ENCODE data around the gene GCN1.

GRCh38 chr12:120215357-120215735 lies 20.8 kb upstream of the GCN1 start:
- TF ChIP-seq, protein P1, sequence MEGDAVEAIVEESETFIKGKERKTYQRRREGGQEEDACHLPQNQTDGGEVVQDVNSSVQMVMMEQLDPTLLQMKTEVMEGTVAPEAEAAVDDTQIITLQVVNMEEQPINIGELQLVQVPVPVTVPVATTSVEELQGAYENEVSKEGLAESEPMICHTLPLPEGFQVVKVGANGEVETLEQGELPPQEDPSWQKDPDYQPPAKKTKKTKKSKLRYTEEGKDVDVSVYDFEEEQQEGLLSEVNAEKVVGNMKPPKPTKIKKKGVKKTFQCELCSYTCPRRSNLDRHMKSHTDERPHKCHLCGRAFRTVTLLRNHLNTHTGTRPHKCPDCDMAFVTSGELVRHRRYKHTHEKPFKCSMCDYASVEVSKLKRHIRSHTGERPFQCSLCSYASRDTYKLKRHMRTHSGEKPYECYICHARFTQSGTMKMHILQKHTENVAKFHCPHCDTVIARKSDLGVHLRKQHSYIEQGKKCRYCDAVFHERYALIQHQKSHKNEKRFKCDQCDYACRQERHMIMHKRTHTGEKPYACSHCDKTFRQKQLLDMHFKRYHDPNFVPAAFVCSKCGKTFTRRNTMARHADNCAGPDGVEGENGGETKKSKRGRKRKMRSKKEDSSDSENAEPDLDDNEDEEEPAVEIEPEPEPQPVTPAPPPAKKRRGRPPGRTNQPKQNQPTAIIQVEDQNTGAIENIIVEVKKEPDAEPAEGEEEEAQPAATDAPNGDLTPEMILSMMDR (IDR thresholded peaks at IDR 0.05) = no peak
- TF ChIP-seq POLR2A (IDR thresholded peaks at IDR 0.05) = no peak
